NCI-H146 (cell line): ENCODE data around the gene DLG5.
A peak's percentile ranks its signal among the peaks of the same experiment; 100 is the strongest.

Experiments used
- DNase-seq: peaks from one replicate; lab custom pipeline; 2025; lab: John Stamatoyannopoulos, UW

DLG5 gene

GRCh38 chr10:77843264-77843663 is 83.3 kb downstream of the DLG5 start:
- no peak for DNase-seq

GRCh38 chr10:77842652-77843212 is 83.8 kb downstream of the DLG5 start:
- DNase-seq: no peak

DNA sequence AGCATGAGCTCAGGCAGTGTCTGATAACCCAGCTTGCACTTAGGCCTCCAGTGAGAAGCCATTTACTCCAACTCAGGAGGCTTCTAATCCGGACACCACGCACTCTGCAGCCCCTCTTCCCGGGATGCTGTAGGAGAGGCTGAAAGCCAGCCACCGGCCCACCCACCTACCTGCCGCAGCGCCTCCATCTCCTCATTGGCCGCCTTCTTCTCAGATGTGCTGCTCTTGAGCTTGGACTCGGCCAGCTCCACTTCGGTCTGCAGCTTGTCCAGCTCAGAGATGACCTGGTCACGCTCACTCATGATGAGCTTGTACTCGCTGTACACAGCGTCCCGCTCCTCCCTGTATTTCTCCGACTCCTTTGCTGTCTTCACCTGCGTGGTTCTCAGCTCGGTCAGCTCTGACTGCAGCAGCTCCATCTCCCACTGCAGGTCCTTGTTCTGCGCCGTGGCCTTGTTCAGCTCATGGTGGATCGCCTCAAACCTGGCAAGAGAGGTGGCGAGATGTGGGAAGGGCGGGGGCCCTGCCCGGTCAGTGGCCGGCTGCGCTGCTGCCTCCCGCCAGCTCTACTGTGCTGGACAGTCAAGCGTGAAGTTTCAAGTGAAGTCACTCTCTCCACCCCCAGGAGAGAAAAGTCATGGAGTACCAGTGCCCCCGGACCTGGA is 84.7 kb downstream of the DLG5 start:
- no peak for DNase-seq

DNA sequence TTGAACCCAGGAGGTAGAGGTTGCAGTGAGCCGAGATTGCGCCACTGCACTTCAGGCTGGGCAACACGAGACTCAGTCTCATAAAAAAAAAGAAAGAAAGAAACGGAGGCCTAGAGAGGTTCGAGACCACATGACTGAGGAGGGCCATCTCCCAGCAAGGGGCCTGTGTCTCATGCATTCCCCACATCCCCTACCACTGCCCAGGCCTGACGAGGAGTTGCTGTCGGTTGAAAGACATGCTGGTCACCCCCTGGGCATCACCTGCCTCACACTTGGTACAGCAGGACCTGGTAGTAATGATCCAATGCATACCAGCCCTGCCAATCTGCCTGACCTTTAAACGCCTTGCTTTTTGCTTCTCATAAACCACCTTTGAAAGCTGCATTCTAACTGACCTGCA is 85.9 kb downstream of the DLG5 start:
- no peak for DNase-seq

DNA sequence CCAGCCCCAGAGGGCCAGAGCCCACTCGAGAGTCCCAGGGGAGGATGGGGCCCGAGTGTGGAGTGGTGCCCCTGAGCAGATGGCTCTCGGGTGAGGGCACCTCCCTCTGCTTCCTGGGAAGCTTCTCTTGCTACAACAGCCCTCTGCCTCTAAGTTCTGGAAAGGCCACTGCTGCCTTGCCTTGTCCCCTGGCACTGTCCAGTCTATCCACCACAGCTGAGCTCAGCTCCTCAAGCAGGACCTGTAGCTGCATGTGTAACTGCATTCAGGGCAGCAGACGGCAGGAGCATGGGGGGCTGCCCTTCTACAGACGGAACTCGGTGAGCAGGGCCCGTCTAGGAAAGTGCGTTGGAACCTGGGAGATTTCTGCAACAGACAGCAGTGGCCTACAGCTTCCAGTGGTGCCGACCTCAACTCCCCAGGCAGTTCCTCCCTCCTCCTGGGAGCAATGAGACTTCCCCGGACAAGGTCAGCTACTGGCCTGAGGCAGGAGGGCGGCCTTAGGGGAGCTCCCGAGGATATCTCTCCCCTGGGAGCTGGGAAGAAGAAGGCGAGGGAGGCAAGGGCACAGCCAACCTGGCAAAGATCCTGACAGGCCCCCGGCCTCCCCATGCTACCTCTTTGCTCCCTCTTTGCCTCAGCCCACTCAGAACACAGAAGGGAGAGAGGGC is 88.5 kb downstream of the DLG5 start:
- no peak for DNase-seq

GRCh38 chr10:77837248-77837924 is 89.2 kb downstream of the DLG5 start:
- DNase-seq: peak; percentile 56

DNA sequence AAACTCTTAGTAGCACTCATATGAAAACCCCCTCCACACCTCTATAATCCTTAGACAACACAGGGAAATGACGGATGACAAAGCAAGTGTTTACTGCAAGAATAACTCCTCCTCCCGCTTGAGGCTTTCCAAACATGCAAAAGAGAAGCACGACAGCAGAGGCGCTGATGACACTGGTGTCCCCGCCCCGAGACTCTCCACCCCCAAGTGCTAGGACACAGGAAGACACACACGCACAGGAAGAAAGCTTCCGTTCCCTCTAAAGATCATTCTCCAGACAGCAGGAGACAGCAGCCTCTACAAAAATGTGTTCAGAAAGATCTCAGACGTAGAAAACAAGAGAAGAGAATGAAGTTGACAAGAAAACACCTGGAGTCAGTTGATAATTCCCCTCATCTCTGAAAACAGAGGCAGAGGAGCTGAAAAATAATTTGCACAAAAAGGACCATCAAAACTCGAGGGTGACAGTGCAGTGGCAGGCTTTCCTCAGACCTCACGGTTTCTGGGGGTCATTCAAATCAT is 90.2 kb downstream of the DLG5 start:
- DNase-seq: no peak

DNA sequence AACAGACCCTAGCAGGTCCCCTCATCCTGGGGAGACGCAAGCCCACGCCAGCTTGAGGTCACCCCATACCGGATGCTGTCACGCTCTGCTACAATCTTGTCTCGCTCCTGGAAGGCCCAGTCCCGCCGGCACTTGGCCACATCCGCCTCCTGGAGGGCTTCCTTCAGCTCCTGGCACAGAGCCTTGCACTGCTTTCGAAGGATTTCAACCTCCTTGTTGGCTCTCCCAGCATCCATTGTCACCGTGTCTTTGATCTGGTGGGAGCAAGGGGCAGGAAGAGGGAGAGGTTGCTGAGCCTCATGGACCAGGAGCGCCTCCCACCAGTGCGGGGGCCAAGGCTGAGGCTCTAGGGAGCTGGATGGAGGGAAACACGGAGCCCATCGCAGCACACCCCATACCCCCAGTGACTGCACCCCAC is 90.9 kb downstream of the DLG5 start:
- DNase-seq: no peak

- no peak for DNase-seq
Observed at GRCh38 chr10:77834943-77835668, 91.4 kb downstream of the DLG5 start.

GRCh38 chr10:77834540-77834939 is 92.0 kb downstream of the DLG5 start:
- DNase-seq: no peak

DNA sequence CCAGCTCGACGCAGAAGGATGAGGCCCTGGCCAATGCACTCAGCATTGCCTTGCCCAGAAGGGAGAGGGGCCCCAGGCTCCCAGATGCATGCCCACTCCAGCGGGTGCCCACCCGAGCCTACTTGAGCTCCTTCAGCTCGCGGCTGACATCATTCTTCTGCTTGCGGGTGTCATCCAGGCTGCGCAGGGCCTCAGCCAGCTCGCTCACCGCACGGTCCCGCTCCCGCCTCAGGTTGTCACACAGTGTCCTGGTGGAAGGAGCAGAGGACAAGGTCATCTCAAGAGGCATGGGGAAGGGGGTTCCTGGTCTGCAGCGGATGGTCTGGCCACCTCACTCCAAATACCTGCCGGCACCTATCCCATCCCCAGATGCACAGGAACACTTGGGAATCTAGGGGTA is 92.8 kb downstream of the DLG5 start:
- no peak for DNase-seq

DNA sequence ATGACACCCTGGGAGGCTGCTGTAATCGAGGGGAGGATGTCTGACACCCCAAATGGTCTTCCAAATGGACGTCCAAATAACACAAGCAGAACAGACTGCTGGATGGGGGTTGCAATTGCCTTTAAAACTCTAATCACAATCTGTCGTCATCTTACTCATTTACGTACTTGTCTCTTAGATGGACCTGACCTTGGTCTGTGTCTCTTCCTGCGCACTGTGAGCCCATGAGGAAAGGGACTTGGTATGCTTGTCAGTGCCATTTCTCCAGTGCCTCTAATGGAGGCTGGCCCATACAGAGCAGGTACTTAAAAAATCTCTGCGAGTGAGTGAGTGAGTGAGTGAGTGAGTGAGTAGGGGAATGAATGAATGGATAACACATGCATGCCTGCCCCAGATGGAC is 93.3 kb downstream of the DLG5 start:
- DNase-seq: no peak

- DNase-seq: no peak
Observed at GRCh38 chr10:77832238-77832637, 94.3 kb downstream of the DLG5 start.

DNA sequence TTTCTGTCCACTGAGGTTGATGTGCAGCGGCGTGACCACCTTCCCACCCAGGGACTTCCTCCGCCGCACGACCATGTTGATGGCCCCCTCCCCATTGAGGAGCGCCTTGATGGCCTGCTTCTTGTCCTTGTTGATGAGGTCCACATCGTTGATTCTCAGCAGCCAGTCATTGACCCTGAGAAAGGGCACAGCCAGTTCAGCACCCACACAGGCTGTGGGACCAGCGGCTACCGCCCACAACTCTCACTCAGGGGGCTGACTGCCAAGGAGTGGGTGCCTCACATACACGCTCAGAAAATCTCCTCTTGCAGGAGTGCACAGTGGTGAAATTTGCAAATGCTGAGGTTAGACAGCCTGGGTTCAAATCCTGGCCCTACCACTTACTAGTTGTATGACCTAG is 97.2 kb downstream of the DLG5 start:
- DNase-seq: no peak

- DNase-seq: no peak
Observed at GRCh38 chr10:77828377-77828776, 98.2 kb downstream of the DLG5 start.

GRCh38 chr10:77827366-77827765 is 99.2 kb downstream of the DLG5 start:
- no peak for DNase-seq

GRCh38 chr10:77825965-77826364 is 100.6 kb downstream of the DLG5 start:
- DNase-seq: no peak

DNA sequence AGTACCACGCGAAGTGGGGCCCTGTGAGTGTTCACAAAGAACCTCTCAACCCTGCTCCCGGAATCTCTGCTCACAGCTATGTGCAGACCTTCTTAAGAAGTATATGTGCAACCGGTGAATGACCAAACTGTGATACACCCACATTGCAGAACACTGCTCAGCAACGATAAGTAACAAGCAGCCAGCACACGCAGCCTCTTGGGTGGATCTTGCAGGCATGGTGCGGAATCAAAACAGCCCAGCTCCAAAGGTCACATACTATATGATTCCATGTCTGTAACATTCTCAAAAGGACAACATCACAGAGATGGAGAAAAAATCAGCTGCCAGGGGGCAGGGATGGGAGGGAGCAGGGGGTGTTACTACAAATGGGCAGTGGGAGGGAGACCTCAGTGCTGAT is 101.6 kb downstream of the DLG5 start:
- no peak for DNase-seq

- DNase-seq: no peak
Observed at GRCh38 chr10:77823811-77824542, 102.6 kb downstream of the DLG5 start.

- no peak for DNase-seq
Observed at GRCh38 chr10:77821551-77821950, 105.0 kb downstream of the DLG5 start.

- no peak for DNase-seq
Observed at GRCh38 chr10:77821036-77821435, 105.5 kb downstream of the DLG5 start.
